SKM-1 (cell line): ENCODE measurements around the gene CTNND2.

Source experiments
- DNase-seq: peaks from one replicate; lab custom pipeline; 2025; ENCODE audit not compliant: unreplicated experiment; lab: John Stamatoyannopoulos, UW

Gene CTNND2

DNA sequence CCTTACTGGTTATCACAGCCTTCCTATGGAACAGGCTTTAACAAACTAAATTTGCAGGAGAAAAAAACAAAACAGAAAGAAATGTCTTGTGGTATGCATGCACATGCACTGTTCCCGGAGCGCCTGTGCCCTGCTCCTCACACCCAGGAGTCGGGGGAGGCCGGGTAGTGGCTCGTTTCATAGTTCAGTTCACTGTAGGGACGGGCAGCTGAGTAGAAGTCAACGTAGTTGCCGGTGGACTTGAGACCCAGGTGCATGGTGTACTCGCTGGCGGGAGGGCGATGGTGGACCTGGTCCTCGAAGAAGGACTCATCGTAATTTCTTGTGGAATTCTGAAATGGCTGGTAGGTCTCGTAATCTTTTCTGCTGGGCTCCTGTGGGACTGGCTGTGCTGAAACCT is 930.9 kb downstream of the CTNND2 start:
- DNase-seq = no peak

DNA sequence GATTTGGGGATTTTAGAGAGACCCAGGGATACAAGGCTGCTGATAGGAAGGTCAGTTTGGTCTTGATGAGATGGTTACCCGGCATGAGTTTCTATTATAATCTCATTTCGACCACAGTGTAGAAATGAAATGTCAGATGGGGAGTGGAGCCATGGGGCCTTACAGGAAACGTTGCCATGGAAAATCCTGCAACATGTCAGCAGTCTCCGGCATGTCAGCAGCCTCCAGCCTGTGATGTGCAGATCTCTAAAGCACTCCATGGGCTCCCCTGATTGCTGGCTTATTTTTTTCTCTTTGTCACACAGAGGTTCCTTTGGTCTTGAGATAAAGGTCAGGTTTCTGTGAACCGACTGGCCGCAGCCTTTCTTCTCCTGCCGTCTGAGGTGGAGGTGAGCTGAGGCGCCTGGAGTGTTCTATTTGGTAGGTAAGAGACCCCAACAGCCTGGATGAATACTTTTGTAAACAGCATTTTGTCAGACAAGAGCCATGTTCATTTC is 934.5 kb downstream of the CTNND2 start:
- no peak for DNase-seq

DNA sequence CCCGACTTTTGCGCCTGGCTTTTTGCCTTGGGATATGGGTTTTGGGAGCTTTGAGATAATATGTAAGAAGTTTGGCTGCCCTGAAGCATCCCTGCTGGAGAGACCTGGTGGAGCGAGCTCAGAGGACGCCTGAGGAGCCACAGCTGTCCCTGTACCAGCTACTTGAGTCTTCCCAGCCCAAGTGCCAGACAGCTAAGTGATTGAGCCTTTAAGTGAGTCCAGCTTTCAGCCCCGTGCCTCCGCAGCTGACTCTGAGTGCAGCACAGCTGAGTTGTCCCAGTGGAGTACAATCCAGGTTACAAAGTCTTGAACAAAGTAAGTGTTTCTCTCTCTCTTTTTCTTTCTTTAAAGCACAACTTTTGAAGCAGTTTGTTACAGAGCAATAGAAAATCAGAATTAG is 939.4 kb downstream of the CTNND2 start:
- no peak for DNase-seq

DNA sequence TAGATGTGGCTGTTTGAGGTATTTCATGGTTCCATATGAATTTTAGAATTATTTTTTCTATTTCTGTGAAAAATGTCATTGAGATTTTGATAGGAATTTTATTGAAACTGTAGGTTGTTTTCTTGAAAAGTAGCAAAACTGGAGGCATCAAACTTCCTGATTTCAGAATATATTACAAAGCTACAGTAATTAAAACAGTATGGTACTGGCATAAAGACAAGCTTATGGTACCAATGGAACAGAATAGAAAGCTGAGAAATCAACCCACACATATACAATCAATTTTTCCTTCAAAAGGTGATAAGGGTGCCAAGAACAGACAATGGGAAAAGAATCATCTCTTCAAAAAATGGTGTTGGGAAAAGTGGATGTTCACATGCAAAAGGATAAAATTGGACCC is 945.5 kb downstream of the CTNND2 start:
- no peak for DNase-seq

DNA sequence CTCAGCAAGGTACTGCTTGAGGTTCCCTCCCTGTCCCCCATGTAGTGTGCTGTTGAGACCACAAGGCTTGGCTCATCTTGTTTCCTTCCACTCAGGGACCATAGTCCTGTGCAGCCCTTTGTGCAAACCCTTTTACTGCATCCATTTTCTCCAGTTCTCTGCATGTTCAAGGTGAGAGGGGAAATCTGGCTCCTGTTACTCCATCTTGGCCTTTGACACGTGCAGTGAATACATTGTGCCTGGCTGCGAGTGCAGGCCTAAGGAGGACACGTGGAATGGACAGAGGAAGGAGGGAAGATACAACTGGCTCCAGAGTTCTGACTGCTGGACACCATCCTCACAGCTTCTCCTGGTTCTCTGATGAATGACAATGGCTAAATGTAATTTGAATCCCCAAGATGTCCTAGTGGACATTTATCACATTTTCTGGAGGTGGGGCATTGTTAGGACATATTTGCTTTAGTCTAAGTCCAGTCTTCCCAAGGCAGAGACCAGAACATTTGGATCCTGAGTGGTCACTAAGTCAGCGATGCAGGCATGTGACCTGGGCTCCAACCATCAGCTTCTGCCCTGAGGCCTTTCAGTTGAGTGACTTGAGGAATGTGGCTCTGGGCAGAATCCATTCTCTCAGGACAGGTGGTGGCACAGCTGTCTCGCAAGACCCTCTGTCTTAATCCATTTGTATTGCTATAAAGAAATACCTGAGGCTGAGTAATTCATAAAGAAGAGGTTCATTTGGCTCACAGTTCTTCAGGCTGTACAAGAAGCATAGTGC is 954.2 kb downstream of the CTNND2 start:
- no peak for DNase-seq

DNA sequence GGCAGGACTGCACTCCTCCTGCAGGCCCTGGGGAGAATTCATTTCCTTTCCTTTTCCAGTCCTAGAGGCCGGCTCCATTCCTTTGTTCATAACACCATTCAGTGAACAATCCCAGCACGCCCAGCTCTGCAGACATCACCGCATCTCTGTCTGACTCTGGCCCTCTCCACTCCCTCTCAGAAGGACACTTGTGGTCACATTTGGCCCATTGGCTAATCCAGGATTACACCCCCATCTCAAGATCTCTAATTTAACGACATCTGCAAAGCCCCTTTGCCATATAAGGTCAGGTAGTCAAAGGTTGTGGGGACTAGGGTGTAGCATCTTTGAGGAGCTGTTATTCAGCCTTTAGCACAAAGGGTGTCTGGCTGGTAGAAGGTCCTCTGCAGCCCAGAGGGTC is 958.2 kb downstream of the CTNND2 start:
- DNase-seq = no peak

- DNase-seq = no peak
Observed at GRCh38 chr5:10941900-10942299, 962.3 kb downstream of the CTNND2 start.

DNA sequence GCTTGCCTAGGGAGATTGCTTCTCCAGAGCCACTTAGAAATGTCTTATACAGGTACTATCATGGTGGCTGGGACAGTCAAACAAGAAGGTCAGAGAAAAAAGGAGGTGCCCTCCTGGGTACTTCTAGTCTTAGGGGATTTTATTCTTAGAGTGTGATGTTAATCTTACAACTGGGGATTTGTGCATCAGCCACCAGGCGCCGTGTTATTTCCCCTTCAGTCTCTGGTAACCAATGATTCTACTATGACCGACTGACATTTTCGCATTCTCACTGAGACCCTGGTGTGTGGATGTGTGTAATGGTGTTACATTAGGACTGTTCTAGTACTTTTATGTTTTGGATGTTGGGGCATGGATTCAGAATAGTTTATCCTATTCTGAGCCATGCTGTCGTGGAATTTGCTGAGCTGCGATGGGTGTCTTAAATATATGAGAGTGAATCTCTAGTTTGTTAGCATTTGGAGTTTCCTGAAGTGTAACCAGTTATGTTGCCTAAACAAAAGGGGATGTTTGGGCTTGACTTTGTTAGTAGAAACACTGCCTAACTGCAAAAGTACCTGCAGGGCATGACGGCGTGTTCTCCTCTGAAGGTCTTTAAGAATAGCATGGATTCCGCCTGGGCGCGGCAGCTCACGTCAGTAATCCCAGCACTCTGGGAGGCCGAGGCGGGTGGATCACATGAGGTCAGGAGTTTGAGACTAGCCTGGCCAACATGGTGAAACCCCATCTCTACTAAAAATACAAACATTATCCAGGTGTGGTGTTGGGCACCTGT is 968.0 kb downstream of the CTNND2 start:
- DNase-seq = no peak

- no peak for DNase-seq
Observed at GRCh38 chr5:10935536-10935935, 968.7 kb downstream of the CTNND2 start.

DNA sequence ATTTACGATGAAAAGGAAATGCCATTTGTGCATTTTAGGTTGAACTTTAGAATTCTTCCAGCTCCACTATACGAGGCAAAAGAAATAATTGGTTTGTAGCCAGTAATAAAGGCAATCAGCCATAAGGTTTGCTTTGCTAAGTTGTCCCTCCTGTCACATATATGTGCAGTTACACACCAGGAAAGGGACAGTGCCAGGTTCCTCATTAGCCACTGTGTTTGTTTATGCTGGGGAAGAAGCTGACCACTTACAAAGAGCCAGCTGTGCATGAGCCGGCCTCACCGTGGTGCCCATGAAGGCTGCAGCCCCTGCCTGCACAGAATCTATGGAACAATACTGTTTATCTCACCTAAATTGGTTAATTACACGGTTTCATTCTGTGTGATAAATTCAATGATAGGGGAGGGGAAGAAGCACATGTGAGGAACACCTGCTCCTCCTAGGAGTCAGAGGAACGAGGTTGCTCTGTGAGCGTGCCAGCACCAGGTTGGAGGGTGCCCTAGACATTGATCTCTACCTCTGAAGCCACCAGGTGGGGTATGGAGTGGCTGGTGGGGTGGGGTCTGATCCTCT is 969.4 kb downstream of the CTNND2 start:
- no peak for DNase-seq

DNA sequence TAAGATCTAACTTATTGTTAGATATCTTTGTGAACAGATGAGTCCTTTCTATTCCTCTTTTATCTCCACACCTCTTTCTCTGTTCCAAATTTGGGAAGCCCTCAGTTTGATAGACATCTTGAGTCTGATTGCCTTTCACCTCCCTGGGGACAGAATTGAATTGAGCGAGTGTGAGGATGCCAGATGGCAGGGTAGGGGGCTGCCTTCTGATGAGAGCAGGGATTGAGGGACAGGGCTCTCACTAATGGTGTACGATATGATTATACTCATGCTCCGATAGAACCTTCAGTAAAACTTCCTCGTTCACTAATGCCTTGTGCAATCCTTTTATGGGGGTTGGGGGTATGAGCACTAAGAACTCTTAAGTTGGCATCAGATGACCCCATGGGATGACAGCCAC is 971.1 kb downstream of the CTNND2 start:
- DNase-seq = no peak

GRCh38 chr5:10932426-10932825 is 971.8 kb downstream of the CTNND2 start:
- DNase-seq = no peak

- DNase-seq = no peak
Observed at GRCh38 chr5:10927608-10928007, 976.6 kb downstream of the CTNND2 start.

GRCh38 chr5:10923310-10923709 is 980.9 kb downstream of the CTNND2 start:
- DNase-seq = no peak
